ENCODE measurements around the gene ZBTB37.
"Not testable (repeated sequence)": the region's sequence is repeated elsewhere in the genome, so short reads cannot be mapped to it uniquely, and the experiment has no call there.

ZBTB37 gene

DNA sequence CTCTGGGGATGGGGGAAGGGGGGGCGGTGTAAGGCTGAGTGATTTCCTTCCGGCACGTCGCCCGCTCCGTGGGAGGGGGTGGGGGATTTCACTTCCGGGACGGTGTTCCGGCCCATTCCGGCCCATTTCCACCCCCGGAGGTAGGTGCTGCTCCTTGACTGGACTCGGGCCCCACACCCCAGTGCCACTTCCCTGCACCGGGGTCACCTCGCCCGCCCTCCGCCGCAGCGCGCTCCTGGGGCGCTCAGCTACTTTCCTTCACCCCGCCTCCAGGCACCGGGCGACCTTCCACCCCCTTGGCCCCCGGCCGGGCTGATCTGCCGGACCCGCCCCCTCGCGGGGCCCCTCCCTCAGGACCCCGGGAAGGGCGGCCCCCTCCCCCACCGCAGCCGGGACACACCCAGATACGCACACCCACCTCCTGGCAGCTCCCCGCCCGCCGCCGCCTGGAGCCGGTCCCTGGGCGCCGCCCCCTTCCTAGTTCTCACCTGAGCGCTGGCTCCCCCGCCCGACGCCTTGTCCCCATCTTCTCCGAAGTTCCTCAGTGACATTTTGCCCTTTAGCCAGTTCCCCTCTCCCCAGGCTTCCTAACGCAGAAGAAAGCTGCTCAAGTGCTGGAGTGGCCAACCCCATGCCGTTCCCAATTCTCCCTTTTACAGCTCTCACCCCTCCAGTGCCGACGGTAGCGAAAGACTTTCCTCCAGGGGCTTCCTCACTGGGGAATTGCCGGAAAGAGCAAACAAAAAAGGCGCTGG is at the start of gene ZBTB37:
TSS of gene ZBTB37 (plus strand) at position 115 of the 755 bp plus-strand sequence. CDS start 1,846 bp downstream, outside the sequence.
- DNase-seq, result peak in 36 of 51 donors; percentile 32 to 93 (median 77)

DNA sequence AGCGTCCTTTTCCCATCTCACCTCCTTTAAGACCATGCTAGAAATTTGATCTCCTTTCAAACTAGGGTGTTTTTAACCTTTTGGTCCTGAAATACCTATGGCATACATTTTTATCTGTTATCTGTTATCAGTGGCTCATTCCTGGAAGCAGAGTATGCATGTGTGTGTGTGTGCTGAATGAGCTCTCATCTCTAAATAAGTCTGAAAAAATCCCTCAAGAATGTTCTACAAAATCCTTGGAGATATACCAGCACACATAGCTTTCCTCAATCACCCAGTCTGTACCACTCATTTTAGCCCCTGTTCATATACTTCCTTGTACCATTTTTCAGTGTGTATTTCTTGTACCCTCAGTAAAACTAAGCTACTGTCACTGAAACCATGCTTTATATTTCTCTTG is 49.7 kb upstream of the ZBTB37 start:
- no peak for DNase-seq

GRCh38 chr1:173821680-173822079 is 46.5 kb upstream of the ZBTB37 start:
- no peak for DNase-seq

DNA sequence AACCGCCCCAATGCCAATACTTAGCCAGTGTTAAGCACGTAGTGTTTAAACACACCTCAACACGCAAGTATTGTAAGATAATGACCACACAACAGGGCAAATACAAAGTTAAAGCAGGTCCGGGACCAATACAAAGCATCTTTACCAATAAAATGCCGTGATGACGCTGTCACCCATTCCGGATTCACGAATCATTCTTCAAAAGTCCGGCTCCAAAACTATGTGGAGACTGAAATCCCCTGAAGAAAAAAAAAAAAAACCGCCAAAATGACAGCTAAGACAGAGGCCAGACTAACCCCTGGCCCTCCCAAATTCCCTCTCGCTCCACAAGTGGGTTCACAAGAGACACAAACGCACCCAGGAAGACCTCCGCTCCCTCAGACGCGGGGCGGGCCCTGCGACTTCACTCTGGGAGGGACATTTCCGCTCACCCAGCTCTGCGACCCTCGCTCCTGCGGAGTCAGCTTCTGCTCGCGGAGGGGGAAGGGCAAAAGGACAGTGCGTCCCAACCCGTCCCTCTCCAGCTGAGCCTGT is 44.3 kb upstream of the ZBTB37 start:
- no peak for DNase-seq

GRCh38 chr1:173824315-173825081 is 43.7 kb upstream of the ZBTB37 start, which contains the start of the genes CENPL and DARS2:
Gene CENPL (minus strand): TSS chr1:173824883. CDS start chr1:173811299, 13,584 bp downstream.
Gene DARS2 (plus strand): TSS chr1:173824673. CDS start chr1:173825230, 557 bp downstream.
- peak; percentile 65 to 98 (median 93) for DNase-seq

GRCh38 chr1:173827611-173828010 is 40.6 kb upstream of the ZBTB37 start:
- DNase-seq, result no peak

GRCh38 chr1:173832748-173833147 is 35.4 kb upstream of the ZBTB37 start:
- DNase-seq, result no peak

- no peak for DNase-seq
These were observed 16.1 kb upstream of the ZBTB37 start for GRCh38 chr1:173852105-173852504.

DNA sequence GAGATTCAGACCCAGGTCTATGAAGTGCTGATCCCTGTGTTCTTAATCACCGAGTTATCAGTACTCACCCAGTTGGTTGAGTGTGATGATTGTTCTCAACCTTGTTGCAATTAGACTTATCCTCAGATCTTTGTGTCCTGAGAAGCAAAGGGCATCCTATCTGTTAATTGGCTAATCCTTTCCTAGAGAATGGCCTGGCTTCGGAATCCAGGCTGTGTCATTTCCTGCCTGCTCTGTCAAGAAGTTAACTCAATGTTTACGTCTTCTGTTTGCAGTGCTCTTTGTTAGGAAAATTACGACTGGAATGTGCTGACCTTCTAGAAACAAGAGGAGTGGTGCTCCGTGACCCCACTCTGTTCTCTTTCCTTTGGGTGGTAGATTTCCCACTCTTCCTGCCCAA is 15.1 kb upstream of the ZBTB37 start:
- DNase-seq, result no peak

DNA sequence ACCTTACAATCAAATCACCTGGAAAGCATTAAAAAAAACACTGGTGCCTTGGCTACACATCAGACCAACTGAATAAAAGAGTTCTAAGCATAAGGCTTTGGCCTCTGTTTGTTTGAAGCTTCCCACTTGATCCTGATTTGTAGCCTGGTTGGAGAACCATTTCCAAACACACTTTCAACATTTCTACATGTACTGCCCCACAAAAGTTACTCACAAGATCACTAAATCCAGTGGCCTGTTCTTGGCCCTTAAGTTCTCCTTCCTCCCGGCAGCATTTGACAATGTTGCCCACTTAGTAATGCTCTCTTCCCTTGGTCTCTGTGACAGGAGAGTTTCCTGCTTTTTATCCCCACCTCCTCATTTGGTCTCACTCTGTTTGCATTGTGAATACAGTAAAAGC is 12.2 kb upstream of the ZBTB37 start:
- DNase-seq, result no peak

DNA sequence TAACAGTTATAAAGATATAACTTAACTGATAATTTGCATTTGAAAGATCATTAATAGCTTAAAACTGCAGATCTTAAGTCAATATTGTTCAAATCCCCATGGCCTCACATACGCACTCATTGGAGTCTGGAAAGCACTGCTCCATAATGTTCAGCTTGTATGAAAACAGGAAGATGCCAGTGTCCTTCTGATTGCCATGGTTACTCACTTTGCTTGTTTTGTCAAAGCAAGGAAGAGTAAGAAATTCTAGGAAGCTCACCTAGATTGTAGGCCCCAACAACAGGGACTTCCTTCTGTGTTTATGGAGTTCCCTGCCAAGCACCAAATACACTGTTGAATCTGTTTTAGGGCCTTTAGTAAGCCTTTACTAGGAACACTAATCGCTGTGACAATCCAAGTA is 11.3 kb upstream of the ZBTB37 start:
- no peak for DNase-seq

- DNase-seq, result no peak
These were observed 10.7 kb upstream of the ZBTB37 start for GRCh38 chr1:173857363-173857917.

DNA sequence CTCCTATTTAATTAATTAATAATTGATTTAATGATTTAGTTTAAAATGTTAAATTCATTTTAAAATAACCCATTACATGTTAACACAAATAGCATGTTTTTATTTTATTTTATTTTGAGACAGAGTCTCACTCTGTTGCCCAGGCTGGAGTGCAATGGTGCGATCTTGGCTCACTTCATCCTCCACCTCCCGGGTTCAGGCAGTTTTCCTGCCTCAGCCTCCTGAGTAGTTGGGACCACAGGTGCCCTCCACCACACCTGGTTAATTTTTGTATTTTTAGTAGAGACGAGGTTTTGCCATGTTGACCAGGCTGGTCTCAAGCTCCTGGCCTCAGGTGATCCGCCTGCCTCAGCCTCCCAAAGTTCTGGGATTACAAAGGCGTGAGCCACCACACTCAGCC is 8.6 kb upstream of the ZBTB37 start:
- DNase-seq, result not testable (repeated sequence)

DNA sequence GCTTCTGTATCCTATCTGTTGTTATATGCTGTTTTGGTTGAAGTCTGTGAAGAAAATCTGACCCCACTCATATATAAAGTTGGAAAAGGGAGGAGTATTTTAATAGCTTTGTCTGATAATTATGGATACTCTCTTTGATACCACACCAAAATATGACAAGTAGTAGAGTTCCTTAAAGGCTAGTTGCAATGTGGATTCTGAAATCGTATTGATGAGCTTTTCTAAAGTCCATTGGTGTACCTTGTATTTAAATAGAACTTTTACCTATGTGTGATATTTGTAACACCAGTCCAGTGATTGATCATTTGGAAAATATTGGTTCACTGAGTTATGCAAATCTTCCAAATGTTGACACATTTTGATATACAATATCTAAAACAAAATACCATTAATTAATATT is 8.1 kb upstream of the ZBTB37 start:
- no peak for DNase-seq

GRCh38 chr1:173861731-173862145 is 6.4 kb upstream of the ZBTB37 start:
- DNase-seq, result no peak

GRCh38 chr1:173862146-173862768 is 5.9 kb upstream of the ZBTB37 start:
- DNase-seq, result not testable (repeated sequence)

DNA sequence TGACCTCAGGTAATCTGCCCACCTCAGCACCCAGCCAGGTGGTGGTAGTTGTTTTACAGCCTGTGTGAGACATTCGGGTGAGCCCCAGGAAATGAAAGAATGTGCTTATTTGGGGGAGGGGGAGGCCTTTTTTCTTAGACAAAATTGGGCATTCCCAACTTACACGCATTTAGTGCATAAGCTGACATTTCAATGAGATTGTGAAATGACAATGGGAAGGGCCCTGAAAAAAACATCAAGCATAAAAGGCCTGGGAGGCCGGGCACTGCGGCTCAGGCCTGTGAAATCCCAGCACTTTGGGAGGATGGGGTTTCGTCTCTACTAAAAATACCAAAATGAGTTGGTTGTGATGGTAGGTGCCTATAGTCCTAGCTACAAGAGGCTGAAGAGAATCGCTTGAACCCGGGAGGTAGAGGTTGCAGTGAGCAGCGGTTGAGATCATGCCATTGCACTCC is 5.4 kb upstream of the ZBTB37 start:
- DNase-seq, result no peak

GRCh38 chr1:173863224-173864161 is 4.7 kb upstream of the ZBTB37 start:
- DNase-seq, result no peak

GRCh38 chr1:173864179-173864867 is 3.9 kb upstream of the ZBTB37 start:
- no peak for DNase-seq
